DMS53 treated with DMSO at 0.1 percent for 48 hours (cell line): Measurements from ENCODE around the gene DUS1L.
A peak's percentile ranks its signal among the peaks of the same experiment; 100 is the strongest.

ENCODE experiments used
- DNase-seq: peaks from one replicate; lab custom pipeline; 2025; ENCODE audit not compliant: unreplicated experiment; lab: John Stamatoyannopoulos, UW

The DUS1L gene

DNA sequence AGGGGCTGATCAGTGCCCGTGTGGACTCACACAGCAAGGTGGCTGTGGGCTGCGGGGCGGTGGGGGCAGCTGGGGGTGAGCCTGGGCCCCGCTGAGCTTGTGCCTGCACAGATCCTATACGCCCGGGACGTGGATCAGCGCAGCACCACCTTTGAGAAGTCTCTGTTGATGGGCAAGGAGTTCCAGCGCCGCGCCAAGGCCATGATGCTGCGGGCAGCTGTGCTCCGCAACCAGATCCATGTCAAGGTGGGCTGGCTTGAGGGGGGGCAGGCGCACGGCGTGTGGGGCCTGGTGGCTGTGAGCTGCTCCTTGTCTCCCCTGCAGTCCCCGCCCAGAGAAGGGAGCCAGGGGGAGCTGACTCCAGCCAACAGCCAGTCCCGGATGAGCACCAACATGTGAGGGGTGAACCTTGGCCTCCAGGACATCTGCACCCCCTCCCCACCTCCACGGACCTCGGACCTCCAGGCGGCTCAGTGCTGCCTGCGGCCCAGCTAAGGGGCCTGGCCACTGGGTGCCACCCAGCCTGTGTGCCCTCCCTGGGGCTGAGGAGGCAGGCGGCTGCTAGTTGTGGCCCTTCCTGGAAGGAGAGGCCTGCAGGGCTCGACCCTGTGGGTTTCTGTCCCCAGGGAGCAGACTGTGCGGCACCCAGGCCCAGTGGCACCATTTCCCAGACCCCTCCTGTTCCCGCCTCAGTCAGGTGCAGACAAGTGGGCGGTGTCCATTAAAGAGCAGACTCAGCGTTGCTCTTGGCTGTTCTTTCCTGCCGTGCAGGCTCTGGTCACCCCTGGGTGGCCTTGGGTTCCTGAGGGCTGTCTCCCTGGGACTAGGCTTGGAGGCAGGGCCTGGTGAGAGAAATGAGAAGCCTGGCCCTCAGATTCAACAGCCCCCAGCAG lies 8.6 kb downstream of the DUS1L start:
- DNase-seq = no peak

DNA sequence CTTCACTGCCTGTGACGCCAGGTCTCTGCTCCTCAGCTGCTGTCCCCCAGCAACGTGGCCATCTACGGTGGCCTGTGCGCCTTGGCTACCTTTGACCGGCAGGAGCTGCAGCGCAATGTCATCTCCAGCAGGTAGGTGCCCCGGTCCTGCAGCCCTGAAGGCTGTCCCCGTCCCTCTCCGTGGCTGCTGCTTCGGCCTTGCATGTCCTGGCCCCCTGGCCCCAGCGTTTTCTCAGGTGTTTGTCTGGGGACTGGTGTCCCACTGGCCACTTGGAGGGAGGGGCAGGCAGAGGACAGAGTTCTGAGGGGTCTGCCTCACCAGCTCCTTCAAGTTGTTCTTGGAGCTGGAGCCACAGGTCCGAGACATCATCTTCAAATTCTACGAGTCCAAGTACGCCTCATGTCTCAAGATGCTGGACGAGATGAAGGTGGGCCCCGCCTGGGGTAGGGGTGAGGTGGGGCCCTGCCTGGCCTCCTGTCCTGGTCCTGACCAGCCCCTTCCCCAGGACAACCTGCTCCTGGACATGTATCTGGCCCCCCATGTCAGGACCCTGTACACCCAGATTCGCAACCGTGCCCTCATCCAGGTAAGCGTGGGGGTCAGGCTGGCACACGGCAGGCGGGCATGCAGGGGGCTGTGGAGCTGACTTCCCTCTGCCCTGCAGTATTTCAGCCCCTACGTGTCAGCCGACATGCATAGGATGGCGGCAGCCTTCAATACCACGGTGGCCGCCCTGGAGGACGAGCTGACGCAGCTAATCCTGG lies 9.5 kb downstream of the DUS1L start:
- no peak for DNase-seq

DNA sequence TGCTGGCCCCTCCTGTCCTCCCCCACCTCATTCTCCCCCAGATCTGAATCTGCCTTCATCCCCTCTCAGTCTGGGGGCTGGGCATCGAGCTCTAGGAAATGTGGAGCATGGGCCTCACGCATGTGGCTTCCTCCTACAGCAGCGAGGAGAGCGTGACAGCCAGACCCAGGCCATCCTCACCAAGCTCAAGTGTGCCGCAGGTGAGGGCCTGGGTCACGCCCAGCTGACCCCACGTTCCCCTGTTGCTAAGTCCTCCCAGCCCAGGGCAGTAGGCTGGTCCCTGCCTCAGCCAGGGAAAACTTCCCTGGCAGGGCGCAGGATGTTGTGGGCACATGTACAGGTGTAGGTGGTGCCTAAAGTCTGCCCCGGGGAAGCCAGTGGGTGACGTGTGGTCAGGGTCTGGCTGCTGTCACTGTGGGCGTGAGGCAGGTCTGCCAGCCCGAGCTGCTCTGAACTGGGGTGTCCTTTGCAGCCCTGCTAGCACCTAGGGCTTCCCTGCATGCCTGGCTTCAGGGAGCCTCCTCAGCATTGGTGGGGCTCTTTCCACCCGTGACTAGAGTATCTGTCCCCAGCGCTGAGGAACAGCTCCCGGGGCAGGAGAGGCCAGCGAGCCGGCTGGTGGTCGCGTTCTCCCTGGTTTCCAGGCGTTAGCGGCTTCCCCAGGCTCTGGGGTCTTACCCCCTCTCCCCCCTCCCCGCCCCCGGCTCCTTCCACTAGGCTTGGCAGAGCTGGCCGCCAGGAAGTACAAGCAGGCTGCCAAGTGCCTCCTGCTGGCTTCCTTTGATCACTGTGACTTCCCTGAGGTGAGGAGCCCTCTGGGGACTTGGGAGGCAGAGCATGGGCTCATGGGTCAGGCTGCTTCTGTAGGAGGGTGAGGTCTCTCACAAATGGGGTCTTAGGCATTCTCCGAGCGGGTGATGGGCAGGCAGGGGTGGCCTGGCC lies 10.3 kb downstream of the DUS1L start:
- no peak for DNase-seq

DNA sequence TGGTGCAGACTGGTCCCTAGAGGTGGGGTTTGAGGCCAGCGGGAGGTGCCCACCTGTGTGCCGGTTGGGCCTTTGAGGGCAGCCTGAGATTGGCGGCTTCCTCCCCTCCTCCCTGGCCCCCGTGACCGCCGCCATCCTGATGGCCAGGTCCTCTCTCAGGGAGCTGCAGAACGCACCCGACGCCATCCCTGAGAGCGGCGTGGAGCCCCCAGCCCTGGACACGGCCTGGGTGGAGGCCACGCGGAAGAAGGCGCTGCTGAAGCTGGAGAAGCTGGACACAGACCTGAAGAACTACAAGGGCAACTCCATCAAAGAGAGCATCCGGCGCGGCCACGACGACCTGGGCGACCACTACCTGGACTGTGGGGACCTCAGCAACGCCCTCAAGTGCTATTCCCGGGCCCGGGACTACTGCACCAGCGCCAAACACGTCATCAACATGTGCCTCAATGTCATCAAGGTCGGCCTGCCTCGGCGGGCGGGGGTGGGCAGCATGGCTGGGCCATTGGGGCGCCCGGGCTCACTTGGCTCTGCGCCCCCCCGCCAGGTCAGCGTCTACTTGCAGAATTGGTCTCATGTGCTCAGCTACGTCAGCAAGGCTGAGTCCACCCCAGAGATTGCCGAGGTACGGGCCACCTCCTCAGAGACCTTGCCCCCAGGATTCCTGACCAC lies 11.1 kb downstream of the DUS1L start:
- no peak for DNase-seq

DNA sequence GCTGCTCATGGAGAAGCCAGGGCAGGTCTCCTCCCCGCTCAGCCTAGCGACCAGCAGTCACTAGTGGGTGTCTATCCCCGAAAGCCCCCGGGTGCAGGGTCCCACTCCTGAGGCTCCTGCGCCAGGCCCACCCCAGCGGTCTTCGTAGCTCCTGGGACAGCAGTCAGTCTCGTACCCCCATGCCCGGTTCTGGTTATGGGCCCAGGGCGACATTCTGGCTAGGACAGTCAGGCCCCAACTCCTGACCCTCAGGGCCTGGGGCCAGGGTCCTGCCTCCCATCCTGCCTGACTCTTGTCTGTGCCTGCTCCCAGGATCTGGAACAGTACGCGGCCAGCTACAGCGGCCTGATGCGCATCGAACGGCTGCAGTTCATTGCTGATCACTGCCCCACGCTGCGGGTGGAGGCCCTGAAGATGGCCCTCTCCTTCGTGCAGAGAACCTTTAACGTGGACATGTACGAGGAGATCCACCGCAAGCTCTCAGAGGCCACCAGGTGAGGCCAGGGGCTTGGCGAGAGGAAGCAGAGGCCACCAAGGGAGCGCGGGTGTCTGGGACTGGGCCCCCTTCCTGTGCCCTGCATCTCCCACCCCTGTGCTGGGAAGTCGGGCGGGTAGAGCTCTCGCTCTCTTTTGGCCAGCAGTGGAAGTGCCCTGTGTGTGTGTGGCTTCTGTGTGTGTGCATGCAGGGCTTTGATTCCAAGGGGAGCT lies 11.9 kb downstream of the DUS1L start:
- no peak for DNase-seq

DNA sequence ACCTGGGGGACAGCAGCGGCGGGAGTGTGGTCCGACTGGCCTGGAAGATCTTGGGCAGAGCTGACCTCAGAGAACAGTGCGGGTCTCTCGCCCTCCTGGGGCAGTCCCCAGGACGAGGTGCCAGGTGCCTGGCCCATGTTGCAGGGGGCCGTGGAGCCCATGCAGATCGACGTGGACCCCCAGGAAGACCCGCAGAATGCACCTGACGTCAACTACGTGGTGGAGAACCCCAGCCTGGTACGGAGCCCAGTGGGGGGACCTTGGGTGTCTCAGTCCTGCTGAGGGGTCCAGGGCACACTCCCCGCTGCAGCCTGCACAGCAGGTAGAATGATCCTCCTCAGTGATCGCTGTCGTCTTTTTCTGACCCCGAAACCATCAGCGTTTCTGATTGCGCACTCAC lies 12.5 kb downstream of the DUS1L start:
- no peak for DNase-seq

DNA sequence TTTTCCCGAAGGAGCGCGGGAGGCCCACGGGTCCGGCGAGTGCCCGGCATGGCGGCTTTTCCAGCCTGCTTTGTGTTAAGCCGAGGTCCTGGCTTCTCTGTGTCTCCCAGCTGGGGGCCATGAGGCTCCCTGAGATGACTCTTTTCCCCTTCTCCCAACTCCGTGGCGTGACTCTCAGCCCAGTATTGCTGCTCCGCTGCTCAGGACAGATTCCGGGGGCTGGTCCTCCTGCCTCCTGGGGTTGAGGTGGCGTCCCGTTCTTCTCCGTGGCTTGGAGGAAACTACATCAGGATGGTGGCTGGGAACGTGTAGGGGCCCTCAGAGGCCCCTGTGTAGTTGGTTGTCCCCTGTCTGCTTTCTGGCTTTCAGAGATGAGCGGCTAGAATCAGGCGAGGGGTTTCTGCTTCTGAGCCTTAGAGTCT lies 13.0 kb downstream of the DUS1L start:
- no peak for DNase-seq

DNA sequence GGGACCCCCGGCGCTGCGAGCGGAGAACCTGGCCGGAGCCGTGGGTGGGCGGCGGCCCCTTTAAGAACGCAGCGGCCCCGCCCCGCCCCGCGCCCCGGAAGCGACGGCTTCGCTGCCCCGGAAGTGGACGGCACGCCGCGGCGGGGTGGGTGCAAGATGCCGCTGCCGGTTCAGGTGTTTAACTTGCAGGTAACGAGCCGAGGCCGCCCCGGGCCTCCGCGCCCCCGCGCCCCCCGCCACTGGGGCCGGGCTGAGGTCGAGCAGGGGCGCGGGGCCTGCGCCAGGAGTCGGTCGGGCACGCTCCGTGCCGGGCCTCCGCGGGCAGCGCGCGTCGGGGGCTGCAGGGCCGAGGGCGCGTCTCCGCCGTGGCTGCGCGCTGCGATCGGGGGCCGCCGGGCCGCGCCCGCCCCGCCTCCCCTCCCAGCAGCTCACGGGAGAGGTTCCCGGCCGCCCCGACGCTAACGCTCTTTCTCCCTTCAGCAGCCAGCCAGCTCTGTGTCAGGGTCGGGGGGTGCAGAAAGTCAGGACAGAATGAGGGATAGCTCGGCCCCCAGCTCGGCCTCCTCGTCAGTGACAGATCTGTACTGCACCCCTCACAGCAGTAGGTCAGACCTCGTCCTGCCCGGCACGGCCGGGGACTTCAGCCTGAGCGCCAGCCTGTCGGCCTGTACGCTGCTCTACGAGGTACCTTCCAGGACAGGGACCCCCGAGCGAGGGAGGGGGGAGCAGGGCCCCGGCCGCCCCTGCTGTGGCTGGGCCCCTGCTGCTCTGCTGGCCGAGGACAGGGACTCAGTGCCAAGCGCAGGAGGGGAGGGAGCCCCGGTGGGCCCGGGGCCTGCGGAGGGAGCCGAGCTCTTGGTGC lies 13.6 kb downstream of the DUS1L start, which contains the start of the genes GPS1 and RFNG:
GPS1 (plus strand) TSS at position 123 of the 862 bp plus-strand sequence; CDS start at position 157, 34 bp downstream.
RFNG (minus strand) TSS at position 36 of the 862 bp plus-strand sequence. CDS start 45 bp downstream, outside the sequence.
- DNase-seq = peak; percentile 48

DNA sequence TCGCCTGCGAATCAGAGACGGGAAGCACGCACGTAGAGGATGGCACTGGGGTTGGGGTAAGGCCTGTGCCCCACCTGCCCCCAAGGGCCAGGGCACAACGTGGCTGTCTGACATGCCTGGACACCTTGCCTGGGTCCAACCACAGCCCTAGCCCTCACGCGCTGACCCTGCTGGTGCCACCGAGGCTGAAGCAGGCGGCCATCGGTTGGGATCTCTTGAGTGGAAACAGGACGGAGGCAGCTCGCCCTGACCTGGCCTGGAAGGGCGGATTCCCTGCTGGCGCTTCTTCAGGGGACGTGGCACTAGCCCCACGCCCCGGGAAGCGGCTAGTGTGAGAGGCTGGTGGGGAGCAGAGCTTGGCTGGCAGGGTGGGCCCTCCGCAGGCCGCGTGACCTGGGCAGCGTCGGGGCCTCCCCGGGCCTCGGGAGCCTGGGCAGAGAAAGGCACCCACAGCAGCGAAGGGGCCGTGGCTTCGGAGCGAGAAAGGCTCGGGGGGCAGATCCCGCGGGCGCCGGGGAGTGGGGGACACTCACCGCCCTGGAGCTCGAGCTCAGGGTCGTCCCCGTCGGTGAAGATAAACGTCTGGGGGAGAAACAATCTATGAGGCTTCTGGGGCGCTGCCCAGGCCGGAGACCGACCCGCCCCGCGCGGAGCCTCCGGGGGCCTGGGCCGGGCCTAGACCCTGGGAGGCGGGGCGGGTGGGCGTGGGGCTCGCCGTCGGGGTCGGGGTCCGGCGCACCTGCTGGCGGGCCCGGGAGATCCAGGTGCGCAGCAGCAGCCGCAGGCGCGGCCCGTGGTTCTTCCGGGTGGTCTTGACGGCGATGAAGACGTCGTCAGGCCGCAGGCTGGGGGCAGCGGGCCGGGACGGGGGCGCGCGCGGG lies 14.6 kb downstream of the DUS1L start:
- no peak for DNase-seq

DNA sequence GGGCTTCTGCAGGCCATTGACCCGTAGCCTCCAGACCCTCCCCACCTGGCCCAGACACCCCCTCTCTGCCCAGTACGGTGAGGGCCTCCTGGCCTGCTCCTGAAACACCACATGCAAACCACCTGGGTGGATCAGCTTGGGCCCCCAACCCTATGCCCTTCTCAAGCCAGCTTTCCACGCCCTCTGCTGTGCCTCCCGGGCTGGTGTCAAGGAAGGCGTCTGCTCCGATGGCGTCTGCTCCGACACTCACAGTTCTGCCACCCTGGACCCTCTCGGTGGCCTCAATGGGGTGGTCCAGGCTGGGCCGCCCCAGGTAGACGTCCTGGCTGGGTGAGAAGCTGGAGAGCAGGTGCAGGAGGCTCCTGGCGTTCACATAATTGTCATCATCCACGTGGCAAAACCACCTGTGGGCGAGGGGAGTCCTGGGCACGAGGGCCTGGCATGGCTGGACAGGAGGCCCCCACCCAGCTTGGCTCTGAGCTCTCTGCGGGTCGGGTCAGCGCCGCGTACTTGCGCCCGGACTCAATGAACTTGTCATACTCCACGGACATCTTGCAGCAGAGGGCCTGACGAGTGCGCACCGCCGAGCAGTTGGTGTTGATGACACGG lies 15.3 kb downstream of the DUS1L start:
- no peak for DNase-seq

DNA sequence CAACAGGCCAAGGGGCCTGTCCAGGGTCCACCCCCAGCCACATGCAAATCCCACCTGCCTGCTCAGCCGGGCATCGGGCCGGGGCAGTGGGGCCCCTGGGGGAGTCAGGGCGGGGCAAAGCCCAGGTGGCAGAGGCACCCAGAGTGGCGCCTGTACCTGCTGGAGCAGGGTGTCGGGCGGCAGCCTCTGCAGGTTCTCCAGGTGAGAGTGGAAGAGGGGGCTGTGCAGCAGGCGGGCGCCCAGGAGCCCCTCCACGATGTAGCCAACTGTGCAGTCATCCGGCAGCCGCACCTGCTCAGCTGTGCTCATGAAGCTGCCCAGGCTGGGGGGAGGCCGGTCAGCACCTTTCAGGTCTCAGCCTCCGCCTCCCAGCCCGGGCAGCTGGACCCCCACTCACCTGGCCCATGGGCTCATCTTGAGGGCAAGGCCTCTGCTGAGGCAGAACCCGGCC lies 16.1 kb downstream of the DUS1L start:
- no peak for DNase-seq

DNA sequence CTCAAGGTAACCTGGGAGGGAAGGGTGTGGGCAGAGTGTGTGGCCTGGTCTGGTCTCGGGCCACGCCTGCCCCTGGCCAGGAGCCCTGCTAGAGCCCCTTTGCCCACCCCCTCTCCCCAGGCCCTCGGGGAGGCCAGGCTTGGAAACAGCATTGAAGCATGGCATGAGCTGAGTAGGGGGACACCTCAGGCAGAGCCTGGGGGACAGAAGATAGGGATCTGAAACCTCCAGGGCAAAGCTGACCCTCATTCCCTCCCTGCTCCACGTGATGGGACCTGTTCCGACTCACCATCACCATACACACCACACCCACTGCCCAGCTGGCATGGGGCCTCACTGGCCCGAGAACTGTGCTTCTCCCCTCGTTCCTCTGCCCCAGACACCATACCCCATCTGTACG lies 16.5 kb downstream of the DUS1L start:
- no peak for DNase-seq

DNA sequence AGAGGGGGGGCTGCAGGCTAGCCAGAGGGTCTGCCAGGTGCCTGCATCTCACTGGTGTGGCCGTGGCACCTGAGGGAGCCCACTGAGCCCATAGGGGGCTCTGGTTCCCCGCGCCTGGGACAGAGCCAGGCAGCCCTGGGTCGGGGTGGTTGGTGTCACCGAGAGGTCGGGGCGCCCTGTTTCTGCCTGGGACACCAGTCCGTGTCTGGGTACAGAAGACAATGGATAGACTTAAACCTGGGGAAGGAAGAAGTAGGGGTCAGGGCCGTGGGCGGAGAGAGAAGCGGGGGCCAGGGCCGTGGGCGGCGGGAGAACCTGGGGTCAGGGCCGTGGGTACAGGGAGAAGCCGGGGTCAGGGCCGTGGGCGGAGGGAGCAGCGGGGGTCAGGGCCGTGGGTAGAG lies 17.0 kb downstream of the DUS1L start:
- DNase-seq = no peak

DNA sequence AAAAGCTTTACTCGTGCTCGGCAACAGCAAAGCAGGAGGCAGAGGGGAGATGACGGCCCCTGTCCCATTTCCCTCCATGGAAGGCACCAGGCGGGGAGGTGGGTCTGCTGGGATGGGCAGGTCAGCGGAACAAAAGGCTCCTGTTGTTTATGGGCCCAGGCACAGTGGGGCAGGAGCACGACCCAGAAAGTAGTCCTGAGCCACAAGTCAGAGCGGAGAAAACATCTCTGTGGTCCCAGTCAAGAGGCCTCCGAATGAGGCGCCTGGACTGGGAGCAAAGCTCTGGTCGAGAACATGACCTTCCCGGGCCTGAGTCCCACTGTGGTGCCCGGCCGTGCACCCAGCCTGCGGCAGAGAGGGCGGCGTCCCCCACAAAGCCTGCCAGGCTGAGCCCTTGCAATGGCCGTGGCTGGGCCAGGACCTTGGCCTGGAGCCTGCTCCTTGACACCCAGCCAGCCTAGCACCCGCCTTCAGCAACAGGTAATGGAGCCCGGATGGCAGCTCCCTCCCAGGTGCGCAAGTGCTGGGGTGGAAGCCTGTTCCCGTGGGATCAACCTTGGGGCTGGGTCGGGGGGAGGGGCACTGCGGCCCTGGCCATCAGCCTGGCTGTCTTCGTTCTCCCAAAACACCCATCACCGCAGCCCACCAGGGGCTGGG lies 17.6 kb downstream of the DUS1L start:
- no peak for DNase-seq

DNA sequence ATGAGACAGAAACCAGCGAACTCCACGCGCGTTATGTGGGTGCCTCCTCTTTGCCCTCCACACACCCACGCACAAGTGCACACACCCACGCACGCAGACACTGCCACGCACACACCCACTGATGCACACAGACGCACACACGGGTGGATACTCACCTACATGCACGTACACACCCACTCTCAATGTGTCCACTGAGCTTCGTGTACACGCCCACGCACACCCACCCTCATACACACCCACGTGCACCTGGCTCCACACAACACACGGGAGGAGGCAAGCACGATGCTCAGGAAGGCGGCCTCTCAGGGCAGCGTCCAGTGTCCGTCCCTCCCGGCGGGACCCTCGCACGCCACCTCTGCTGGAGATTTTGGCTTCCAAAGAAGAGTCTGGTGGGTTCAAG lies 18.2 kb downstream of the DUS1L start:
- DNase-seq = no peak

DNA sequence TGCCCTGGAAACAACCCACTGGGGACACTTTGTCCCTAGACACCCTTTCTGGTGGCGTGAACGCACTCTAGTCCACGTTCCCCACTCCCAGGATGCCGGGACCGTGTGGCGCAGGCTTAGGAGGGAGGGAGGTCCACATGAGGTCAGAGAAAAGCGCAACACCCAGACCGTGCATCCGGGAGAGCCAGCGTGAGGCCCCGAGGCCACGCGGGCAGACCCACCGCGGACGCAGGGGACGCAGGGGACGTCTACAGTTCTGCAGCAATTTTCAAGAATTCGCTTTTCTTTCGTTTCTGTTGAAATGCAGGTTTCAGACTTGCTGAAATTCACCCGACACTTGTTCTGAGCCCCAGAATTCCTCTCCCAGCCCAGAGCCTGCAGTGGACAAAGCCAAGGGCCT lies 18.7 kb downstream of the DUS1L start:
- DNase-seq = no peak
